ENCODE results near the gene USP24. TPM values are rescaled to one million over a fixed set of nuclear protein-coding genes. Genes with fewer than 3 reads are reported as not detected.

Gene USP24
- total RNA-seq, 2 donors from 2014 or later = 31.8 to 34.9 TPM

DNA sequence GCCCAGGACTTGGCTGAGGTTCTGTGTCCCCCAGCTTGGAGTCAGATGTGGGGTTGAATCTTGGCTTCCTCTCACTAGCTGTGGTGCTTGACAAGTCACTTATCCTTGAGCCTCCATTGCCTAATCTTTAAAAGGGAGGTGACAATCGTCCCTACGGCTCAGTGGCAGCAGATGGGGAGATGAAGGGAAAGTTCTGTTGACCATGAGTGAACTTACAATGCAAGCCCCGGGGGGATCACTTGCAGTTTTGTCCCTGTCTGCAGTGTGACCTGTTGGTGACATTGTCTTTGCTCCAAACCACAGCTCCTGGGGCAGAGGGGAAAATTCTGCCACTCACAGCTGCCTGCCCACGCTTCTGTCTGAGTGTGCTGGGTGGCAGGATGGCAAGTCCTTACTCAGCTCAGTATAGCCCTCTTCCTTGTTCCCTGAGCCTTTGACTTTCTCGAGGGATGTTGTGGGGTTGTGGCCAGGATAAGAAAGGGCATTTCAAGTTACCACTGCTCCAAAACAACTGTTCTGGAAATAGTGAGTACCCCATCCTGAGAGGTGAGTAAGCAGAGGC is 174.2 kb downstream of the USP24 start:
- no peak for DNase-seq
- H3K4me1 ChIP-seq = no peaks in the 10 kb centered on the region
- no peaks in the 10 kb centered on the region for H3K9me3 ChIP-seq
- no peak overlapping the region for H3K27ac ChIP-seq
- H3K4me3 ChIP-seq = peak overlapping the region; percentile 57
- TF ChIP-seq CTCF (IDR thresholded peaks at IDR 0.05) = no peak
- peak overlapping the region in 1 of 2 donors; percentile 37 for H3K9ac ChIP-seq (ENCODE audit: low read depth in 2 of 2, low read length in 2 of 2)
- intact Hi-C loops (cut with DNase I) = no loop called here
- H3K36me3 ChIP-seq = no peaks in the 10 kb centered on the region
- H3K27me3 ChIP-seq = peaks cover 9% of the 10 kb centered on the region

GRCh38 chr1:55040083-55040932 is 174.9 kb downstream of the USP24 start:
- peak; percentile 42 for DNase-seq
- H3K36me3 ChIP-seq = no peaks in the 10 kb centered on the region
- no peaks in the 10 kb centered on the region for H3K4me1 ChIP-seq
- intact Hi-C loops (cut with DNase I) = no loop called here
- peak overlapping the region; percentile 57 for H3K4me3 ChIP-seq
- peak overlapping the region; percentile 53 for H3K27ac ChIP-seq
- no peak for TF ChIP-seq CTCF (IDR thresholded peaks at IDR 0.05)
- H3K9ac ChIP-seq (ENCODE audit: low read depth in 2 of 2, low read length in 2 of 2) = peak overlapping the region in 1 of 2 donors; percentile 72
- H3K27me3 ChIP-seq = peaks cover 9% of the 10 kb centered on the region
- H3K9me3 ChIP-seq = no peaks in the 10 kb centered on the region

DNA sequence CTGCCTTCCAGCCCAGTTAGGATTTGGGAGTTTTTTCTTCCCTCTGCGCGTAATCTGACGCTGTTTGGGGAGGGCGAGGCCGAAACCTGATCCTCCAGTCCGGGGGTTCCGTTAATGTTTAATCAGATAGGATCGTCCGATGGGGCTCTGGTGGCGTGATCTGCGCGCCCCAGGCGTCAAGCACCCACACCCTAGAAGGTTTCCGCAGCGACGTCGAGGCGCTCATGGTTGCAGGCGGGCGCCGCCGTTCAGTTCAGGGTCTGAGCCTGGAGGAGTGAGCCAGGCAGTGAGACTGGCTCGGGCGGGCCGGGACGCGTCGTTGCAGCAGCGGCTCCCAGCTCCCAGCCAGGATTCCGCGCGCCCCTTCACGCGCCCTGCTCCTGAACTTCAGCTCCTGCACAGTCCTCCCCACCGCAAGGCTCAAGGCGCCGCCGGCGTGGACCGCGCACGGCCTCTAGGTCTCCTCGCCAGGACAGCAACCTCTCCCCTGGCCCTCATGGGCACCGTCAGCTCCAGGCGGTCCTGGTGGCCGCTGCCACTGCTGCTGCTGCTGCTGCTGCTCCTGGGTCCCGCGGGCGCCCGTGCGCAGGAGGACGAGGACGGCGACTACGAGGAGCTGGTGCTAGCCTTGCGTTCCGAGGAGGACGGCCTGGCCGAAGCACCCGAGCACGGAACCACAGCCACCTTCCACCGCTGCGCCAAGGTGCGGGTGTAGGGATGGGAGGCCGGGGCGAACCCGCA is 175.7 kb downstream of the USP24 start, which contains the start of gene PCSK9:
PCSK9 (plus strand) TSS at position 207 of the 741 bp plus-strand sequence; CDS start at position 497, 290 bp downstream.
- H3K27ac ChIP-seq = peak within 1 kb of the TSS; percentile 53
- H3K4me3 ChIP-seq = peak within 1 kb of the TSS; percentile 57
- TF ChIP-seq CTCF (IDR thresholded peaks at IDR 0.05) = no peak
- peaks cover 9% of the 10 kb centered on the region for H3K27me3 ChIP-seq
- no peaks in the 10 kb centered on the region for H3K36me3 ChIP-seq
- DNase-seq = peak; percentile 86
- H3K9me3 ChIP-seq = no peaks in the 10 kb centered on the region
- intact Hi-C loops (cut with DNase I) = no loop called here
- H3K9ac ChIP-seq (ENCODE audit: low read depth in 2 of 2, low read length in 2 of 2) = peak within 1 kb of the TSS in 1 of 2 donors; percentile 72
- H3K4me1 ChIP-seq = no peaks in the 10 kb centered on the region

- Histone ChIP-seq H3K9me3 (no peaks in the 10 kb centered on the region), H3K27me3 (peaks cover 9% of the 10 kb centered on the region), H3K27ac (peak overlapping the region; percentile 53), H3K9ac (ENCODE audit: low read depth in 2 of 2, low read length in 2 of 2) (no peak overlapping the region), H3K4me1 (no peaks in the 10 kb centered on the region), H3K36me3 (no peaks in the 10 kb centered on the region), H3K4me3 (peak overlapping the region; percentile 57)
- intact Hi-C loops (cut with DNase I) = no loop called here
- no peak for TF ChIP-seq CTCF (IDR thresholded peaks at IDR 0.05)
- no peak for DNase-seq
These were observed 176.2 kb downstream of the USP24 start for GRCh38 chr1:55038974-55039341.

- Histone ChIP-seq H3K4me1 (no peaks in the 10 kb centered on the region), H3K9ac (ENCODE audit: low read depth in 2 of 2, low read length in 2 of 2) (no peak overlapping the region), H3K36me3 (no peaks in the 10 kb centered on the region), H3K4me3 (no peak overlapping the region), H3K27me3 (peaks cover 9% of the 10 kb centered on the region), H3K27ac (no peak overlapping the region), H3K9me3 (no peaks in the 10 kb centered on the region)
- DNase-seq = no peak
- no peak for TF ChIP-seq CTCF (IDR thresholded peaks at IDR 0.05)
- intact Hi-C loops (cut with DNase I) = no loop called here
These were observed 176.7 kb downstream of the USP24 start for GRCh38 chr1:55038552-55038838.

All from colonic mucosa (tissue), 4 donors.